GM18499 (cell line): ENCODE data around the gene IL25.

ENCODE experiments used
- ATAC-seq: cut with Tn5 transposase; IDR thresholded peaks from one replicate; pipeline ENCODE4 v1.9.1; 2021; ENCODE audit warnings: moderate number of reproducible peaks; ENCODE audit not compliant: insufficient read depth, unreplicated experiment

IL25 gene

GRCh38 chr14:23352506-23353432, 19.8 kb upstream of the IL25 start, which contains the start of gene SLC22A17:
SLC22A17 (minus strand) TSS chr14:23352887.
- ATAC-seq = no peak

- ATAC-seq = no peak
Observed at GRCh38 chr14:23353433-23353780, 19.2 kb upstream of the IL25 start.

- ATAC-seq = no peak
Observed at GRCh38 chr14:23354990-23355389, 17.6 kb upstream of the IL25 start.

GRCh38 chr14:23355871-23356435, 16.7 kb upstream of the IL25 start:
- ATAC-seq = no peak

- ATAC-seq = no peak
Observed at GRCh38 chr14:23356662-23357061, 15.9 kb upstream of the IL25 start.

GRCh38 chr14:23357261-23357660, 15.3 kb upstream of the IL25 start:
- no peak for ATAC-seq

- no peak for ATAC-seq
Observed at GRCh38 chr14:23358042-23358441, 14.6 kb upstream of the IL25 start.

GRCh38 chr14:23358553-23359166, 13.9 kb upstream of the IL25 start:
- ATAC-seq = no peak

GRCh38 chr14:23359167-23359626, 13.4 kb upstream of the IL25 start:
- no peak for ATAC-seq

GRCh38 chr14:23359722-23360447, 12.7 kb upstream of the IL25 start:
- ATAC-seq = no peak

- ATAC-seq = no peak
Observed at GRCh38 chr14:23360496-23360895, 12.1 kb upstream of the IL25 start.

- ATAC-seq = no peak
Observed at GRCh38 chr14:23361320-23361719, 11.3 kb upstream of the IL25 start.

- no peak for ATAC-seq
Observed at GRCh38 chr14:23361763-23362162, 10.8 kb upstream of the IL25 start.

- no peak for ATAC-seq
Observed at GRCh38 chr14:23362200-23362599, 10.4 kb upstream of the IL25 start.

GRCh38 chr14:23364164-23365035, 8.2 kb upstream of the IL25 start:
- no peak for ATAC-seq

GRCh38 chr14:23365036-23365731, 7.4 kb upstream of the IL25 start, which contains the start of gene EFS:
EFS (minus strand) TSS chr14:23365172; CDS start chr14:23365025, 147 bp downstream.
- no peak for ATAC-seq

- ATAC-seq = no peak
Observed at GRCh38 chr14:23365732-23366425, 6.7 kb upstream of the IL25 start.

- ATAC-seq = no peak
Observed at GRCh38 chr14:23366426-23366921, 6.1 kb upstream of the IL25 start.
